Middle frontal gyrus (tissue), 1 donor: ENCODE results near the gene SLC23A2.

ENCODE experiments used
- DNase-seq: peaks from one replicate; pipeline ENCODE4 v3.0.0-alpha.2; 2015; ENCODE audit warnings: low spot score; ENCODE audit errors: extremely low spot score

The SLC23A2 gene

GRCh38 chr20:4966826-4967751 lies 34.2 kb downstream of the SLC23A2 start:
- no peak for DNase-seq

- no peak for DNase-seq
These were observed 39.0 kb downstream of the SLC23A2 start for GRCh38 chr20:4962241-4962855.

- DNase-seq, result no peak
These were observed 39.6 kb downstream of the SLC23A2 start for GRCh38 chr20:4961746-4962145.

GRCh38 chr20:4959592-4959991 lies 41.7 kb downstream of the SLC23A2 start:
- no peak for DNase-seq

- no peak for DNase-seq
These were observed 43.4 kb downstream of the SLC23A2 start for GRCh38 chr20:4957939-4958362.

- no peak for DNase-seq
These were observed 44.1 kb downstream of the SLC23A2 start for GRCh38 chr20:4957187-4957586.

- peak; percentile 46 for DNase-seq
These were observed 45.0 kb downstream of the SLC23A2 start for GRCh38 chr20:4956200-4956810.

- DNase-seq, result no peak
These were observed 47.4 kb downstream of the SLC23A2 start for GRCh38 chr20:4953881-4954280.

GRCh38 chr20:4952229-4952628 lies 49.1 kb downstream of the SLC23A2 start:
- DNase-seq, result no peak

GRCh38 chr20:4951299-4951698 lies 50.0 kb downstream of the SLC23A2 start:
- peak; percentile 72 for DNase-seq

- DNase-seq, result no peak
These were observed 50.5 kb downstream of the SLC23A2 start for GRCh38 chr20:4950841-4951240.

- DNase-seq, result no peak
These were observed 50.9 kb downstream of the SLC23A2 start for GRCh38 chr20:4950437-4950836.

GRCh38 chr20:4949833-4950178 lies 51.5 kb downstream of the SLC23A2 start:
- no peak for DNase-seq

GRCh38 chr20:4947817-4948559 lies 53.3 kb downstream of the SLC23A2 start:
- no peak for DNase-seq

GRCh38 chr20:4946986-4947385 lies 54.3 kb downstream of the SLC23A2 start:
- DNase-seq, result no peak

GRCh38 chr20:4946585-4946984 lies 54.7 kb downstream of the SLC23A2 start:
- DNase-seq, result no peak

- DNase-seq, result no peak
These were observed 56.6 kb downstream of the SLC23A2 start for GRCh38 chr20:4944518-4945313.

- no peak for DNase-seq
These were observed 59.0 kb downstream of the SLC23A2 start for GRCh38 chr20:4942331-4942730.

GRCh38 chr20:4937407-4938319 lies 63.6 kb downstream of the SLC23A2 start:
- no peak for DNase-seq
